Measurements from ENCODE around the gene PDIK1L. TPM values are rescaled to one million over a fixed set of nuclear protein-coding genes. Genes with fewer than 3 reads are reported as not detected.
A peak's percentile ranks its signal among the peaks of the same experiment; 100 is the strongest.

The PDIK1L gene
- total and polyA plus RNA-seq, 9 of the 15 experiments (the other 6 are each of a cell fraction or from before 2014, with no cell fraction given) = 12.8 to 30.2 (median 21.5) TPM

DNA sequence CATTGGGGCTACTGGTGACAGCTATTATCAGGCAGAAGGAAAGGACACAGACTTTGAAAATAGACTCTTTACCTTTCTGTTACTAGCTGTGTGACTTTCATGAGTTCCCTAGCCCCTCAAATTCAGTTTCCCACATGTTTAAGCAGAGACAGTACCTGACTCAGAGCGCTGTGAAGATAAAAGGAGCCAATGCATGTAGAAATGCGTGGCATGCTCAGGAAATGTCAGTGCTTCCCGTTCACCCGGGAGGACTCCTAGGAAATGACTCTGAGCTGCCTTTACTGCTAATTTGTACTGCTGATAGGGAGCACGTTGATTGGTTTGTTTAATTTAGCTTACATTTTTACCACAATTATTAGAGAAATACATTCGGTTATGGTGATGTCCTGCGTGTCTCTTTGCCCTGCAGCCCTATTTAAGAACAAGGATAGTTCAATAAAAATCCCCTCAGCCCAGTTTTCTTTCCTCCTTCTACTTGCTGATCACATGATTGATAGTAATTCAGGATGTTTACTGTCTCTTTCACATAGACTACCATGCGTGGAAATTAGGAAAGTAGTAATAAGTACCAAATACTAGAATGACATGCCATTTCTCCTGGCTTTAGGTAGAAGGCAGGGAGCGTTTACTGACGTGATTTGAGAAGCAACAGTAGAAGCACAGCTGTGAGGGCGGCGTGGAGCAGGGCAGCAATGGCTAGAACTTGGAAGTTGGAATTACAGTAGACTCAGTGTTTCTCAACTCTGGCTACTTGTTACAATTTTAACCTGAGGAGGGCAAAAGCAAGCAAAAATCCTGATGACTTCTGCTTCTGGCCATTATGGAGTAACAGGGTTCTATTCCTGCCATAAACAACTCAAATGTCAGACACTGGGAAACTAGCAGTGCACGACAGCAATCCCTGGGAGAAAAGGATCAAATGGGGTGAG is 15.9 kb downstream of the PDIK1L start (continued):
- TF ChIP-seq, protein P1, sequence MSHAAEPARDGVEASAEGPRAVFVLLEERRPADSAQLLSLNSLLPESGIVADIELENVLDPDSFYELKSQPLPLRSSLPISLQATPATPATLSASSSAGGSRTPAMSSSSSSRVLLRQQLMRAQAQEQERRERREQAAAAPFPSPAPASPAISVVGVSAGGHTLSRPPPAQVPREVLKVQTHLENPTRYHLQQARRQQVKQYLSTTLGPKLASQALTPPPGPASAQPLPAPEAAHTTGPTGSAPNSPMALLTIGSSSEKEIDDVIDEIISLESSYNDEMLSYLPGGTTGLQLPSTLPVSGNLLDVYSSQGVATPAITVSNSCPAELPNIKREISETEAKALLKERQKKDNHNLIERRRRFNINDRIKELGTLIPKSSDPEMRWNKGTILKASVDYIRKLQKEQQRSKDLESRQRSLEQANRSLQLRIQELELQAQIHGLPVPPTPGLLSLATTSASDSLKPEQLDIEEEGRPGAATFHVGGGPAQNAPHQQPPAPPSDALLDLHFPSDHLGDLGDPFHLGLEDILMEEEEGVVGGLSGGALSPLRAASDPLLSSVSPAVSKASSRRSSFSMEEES (CRISPR knock-in tag; IDR thresholded peaks at IDR 0.05) = peak; percentile 89
- TF ChIP-seq TOE1 (IDR thresholded peaks at IDR 0.05; ENCODE audit: borderline replicate concordance) (peak; percentile 91), TOE1 (CRISPR knock-in tag; IDR thresholded peaks at IDR 0.05; ENCODE audit: borderline replicate concordance, low read depth) (0 out of 2 replicates have a peak, but pooled peaks have one; percentile 52), CEBPG (CRISPR knock-in tag; IDR thresholded peaks at IDR 0.05) (no peak), CEBPG (tag; conservative IDR thresholded peaks at IDR 0.05 in 1 of 2, IDR thresholded peaks at IDR 0.05 in 1 of 2) (0 out of 4 replicates have a peak, but pooled peaks of 1 of the 2 experiments have one; percentile 7), ZNF766 (CRISPR knock-in tag; conservative IDR thresholded peaks at IDR 0.05) (peak; percentile 19; the same call in 1 of the 2 replicates), BRD9 (IDR thresholded peaks at IDR 0.05; ENCODE audit: low read depth, partially characterized antibody) (peak; percentile 36), WHSC1 (IDR thresholded peaks at IDR 0.05; ENCODE audit: low read length) (peak; percentile 47)
- TF ChIP-seq, protein P2, sequence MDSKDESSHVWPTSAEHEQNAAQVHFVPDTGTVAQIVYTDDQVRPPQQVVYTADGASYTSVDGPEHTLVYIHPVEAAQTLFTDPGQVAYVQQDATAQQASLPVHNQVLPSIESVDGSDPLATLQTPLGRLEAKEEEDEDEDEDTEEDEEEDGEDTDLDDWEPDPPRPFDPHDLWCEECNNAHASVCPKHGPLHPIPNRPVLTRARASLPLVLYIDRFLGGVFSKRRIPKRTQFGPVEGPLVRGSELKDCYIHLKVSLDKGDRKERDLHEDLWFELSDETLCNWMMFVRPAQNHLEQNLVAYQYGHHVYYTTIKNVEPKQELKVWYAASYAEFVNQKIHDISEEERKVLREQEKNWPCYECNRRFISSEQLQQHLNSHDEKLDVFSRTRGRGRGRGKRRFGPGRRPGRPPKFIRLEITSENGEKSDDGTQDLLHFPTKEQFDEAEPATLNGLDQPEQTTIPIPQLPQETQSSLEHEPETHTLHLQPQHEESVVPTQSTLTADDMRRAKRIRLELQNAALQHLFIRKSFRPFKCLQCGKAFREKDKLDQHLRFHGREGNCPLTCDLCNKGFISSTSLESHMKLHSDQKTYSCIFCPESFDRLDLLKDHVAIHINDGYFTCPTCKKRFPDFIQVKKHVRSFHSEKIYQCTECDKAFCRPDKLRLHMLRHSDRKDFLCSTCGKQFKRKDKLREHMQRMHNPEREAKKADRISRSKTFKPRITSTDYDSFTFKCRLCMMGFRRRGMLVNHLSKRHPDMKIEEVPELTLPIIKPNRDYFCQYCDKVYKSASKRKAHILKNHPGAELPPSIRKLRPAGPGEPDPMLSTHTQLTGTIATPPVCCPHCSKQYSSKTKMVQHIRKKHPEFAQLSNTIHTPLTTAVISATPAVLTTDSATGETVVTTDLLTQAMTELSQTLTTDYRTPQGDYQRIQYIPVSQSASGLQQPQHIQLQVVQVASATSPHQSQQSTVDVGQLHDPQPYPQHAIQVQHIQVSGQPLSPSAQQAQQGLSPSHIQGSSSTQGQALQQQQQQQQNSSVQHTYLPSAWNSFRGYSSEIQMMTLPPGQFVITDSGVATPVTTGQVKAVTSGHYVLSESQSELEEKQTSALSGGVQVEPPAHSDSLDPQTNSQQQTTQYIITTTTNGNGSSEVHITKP (IDR thresholded peaks at IDR 0.05; ENCODE audit: partially characterized antibody) = peak; percentile 5
- TF ChIP-seq, protein P3, sequence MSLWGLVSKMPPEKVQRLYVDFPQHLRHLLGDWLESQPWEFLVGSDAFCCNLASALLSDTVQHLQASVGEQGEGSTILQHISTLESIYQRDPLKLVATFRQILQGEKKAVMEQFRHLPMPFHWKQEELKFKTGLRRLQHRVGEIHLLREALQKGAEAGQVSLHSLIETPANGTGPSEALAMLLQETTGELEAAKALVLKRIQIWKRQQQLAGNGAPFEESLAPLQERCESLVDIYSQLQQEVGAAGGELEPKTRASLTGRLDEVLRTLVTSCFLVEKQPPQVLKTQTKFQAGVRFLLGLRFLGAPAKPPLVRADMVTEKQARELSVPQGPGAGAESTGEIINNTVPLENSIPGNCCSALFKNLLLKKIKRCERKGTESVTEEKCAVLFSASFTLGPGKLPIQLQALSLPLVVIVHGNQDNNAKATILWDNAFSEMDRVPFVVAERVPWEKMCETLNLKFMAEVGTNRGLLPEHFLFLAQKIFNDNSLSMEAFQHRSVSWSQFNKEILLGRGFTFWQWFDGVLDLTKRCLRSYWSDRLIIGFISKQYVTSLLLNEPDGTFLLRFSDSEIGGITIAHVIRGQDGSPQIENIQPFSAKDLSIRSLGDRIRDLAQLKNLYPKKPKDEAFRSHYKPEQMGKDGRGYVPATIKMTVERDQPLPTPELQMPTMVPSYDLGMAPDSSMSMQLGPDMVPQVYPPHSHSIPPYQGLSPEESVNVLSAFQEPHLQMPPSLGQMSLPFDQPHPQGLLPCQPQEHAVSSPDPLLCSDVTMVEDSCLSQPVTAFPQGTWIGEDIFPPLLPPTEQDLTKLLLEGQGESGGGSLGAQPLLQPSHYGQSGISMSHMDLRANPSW (CRISPR knock-in tag; IDR thresholded peaks at IDR 0.05) = 0 out of 2 replicates have a peak, but pooled peaks have one; percentile 57
- TF ChIP-seq, protein P4, sequence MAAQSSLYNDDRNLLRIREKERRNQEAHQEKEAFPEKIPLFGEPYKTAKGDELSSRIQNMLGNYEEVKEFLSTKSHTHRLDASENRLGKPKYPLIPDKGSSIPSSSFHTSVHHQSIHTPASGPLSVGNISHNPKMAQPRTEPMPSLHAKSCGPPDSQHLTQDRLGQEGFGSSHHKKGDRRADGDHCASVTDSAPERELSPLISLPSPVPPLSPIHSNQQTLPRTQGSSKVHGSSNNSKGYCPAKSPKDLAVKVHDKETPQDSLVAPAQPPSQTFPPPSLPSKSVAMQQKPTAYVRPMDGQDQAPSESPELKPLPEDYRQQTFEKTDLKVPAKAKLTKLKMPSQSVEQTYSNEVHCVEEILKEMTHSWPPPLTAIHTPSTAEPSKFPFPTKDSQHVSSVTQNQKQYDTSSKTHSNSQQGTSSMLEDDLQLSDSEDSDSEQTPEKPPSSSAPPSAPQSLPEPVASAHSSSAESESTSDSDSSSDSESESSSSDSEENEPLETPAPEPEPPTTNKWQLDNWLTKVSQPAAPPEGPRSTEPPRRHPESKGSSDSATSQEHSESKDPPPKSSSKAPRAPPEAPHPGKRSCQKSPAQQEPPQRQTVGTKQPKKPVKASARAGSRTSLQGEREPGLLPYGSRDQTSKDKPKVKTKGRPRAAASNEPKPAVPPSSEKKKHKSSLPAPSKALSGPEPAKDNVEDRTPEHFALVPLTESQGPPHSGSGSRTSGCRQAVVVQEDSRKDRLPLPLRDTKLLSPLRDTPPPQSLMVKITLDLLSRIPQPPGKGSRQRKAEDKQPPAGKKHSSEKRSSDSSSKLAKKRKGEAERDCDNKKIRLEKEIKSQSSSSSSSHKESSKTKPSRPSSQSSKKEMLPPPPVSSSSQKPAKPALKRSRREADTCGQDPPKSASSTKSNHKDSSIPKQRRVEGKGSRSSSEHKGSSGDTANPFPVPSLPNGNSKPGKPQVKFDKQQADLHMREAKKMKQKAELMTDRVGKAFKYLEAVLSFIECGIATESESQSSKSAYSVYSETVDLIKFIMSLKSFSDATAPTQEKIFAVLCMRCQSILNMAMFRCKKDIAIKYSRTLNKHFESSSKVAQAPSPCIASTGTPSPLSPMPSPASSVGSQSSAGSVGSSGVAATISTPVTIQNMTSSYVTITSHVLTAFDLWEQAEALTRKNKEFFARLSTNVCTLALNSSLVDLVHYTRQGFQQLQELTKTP (IDR thresholded peaks at IDR 0.05; ENCODE audit: low read depth in 1 of 2, partially characterized antibody in 2 of 2) = peak; percentile 46 to 70
